Measurements from ENCODE around the gene RPL35. TPM values are rescaled to one million over a fixed set of nuclear protein-coding genes. Genes with fewer than 3 reads are reported as not detected.
A peak's percentile ranks its signal among the peaks of the same experiment; 100 is the strongest.

Gene RPL35
- total and polyA plus RNA-seq, 10 of the 15 experiments (the other 5 are each of a cell fraction or from before 2014, with no cell fraction given) = 2,572 to 6,300 (median 3,864) TPM

DNA sequence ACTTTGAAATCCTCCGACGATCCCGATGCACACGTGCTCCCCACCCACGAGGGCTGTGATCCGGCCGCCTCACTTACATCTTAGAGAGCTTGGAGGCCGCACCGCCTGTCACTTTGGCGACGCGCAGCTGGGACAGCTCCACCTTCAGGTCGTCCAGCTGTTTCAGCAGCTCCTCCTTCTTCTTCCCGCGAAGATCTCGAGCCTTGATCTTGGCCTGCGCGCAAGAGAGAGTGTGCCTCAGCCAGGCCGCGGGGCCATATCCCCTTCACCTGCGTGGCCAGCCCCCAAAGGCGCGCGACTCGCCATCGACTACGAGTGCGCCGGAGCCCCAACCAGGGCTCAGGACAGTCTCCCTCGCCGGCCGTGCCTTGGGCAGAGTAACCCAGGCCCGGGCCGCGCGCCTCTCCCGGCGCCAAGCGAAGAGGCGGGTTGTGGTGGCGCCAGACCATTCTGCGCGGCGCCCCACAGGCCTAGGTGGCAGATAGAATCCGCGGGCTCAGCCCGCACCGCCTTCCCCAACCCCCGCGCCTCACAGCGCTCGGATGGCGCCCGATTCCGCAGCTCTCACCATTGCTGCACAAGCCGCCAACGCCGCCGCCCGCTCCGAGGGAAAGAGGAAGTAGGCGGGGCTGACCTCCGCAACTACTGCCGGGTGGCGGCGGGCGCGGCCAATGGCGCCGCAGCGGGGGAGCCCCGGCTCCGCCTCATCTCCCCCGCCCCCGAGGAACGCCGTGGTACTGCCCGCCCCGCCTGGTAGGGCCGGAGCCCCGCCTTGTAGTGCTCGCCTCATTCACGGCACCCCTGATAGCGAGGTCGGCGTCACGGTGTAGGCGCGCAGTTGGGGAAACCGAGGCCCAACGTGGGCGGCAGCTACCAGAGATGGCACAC lies at the start of gene RPL35, which contains the start of gene ARPC5L (continued):
- peak; percentile 98 for TF ChIP-seq POLR2AphosphoS5 (IDR thresholded peaks at IDR 0.05; ENCODE audit: low read length)
- TF ChIP-seq, protein P1, sequence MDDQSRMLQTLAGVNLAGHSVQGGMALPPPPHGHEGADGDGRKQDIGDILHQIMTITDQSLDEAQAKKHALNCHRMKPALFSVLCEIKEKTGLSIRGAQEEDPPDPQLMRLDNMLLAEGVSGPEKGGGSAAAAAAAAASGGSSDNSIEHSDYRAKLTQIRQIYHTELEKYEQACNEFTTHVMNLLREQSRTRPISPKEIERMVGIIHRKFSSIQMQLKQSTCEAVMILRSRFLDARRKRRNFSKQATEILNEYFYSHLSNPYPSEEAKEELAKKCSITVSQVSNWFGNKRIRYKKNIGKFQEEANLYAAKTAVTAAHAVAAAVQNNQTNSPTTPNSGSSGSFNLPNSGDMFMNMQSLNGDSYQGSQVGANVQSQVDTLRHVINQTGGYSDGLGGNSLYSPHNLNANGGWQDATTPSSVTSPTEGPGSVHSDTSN (IDR thresholded peaks at IDR 0.05; ENCODE audit: insufficient replicate concordance, low read depth, low read length) = peak; percentile 21
- TF ChIP-seq HCFC1 (IDR thresholded peaks at IDR 0.05; ENCODE audit: low read length) = peak; percentile 71
- no peak for TF ChIP-seq SREBF2 (IDR thresholded peaks at IDR 0.05; ENCODE audit: low read length)
- no peak for TF ChIP-seq EP300 (IDR thresholded peaks at IDR 0.05; ENCODE audit: borderline replicate concordance in 1 of 2, control insufficient read depth in 1 of 2, low read depth in 2 of 2, low read length in 2 of 2)
- TF ChIP-seq, protein P2, sequence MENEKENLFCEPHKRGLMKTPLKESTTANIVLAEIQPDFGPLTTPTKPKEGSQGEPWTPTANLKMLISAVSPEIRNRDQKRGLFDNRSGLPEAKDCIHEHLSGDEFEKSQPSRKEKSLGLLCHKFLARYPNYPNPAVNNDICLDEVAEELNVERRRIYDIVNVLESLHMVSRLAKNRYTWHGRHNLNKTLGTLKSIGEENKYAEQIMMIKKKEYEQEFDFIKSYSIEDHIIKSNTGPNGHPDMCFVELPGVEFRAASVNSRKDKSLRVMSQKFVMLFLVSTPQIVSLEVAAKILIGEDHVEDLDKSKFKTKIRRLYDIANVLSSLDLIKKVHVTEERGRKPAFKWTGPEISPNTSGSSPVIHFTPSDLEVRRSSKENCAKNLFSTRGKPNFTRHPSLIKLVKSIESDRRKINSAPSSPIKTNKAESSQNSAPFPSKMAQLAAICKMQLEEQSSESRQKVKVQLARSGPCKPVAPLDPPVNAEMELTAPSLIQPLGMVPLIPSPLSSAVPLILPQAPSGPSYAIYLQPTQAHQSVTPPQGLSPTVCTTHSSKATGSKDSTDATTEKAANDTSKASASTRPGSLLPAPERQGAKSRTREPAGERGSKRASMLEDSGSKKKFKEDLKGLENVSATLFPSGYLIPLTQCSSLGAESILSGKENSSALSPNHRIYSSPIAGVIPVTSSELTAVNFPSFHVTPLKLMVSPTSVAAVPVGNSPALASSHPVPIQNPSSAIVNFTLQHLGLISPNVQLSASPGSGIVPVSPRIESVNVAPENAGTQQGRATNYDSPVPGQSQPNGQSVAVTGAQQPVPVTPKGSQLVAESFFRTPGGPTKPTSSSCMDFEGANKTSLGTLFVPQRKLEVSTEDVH (IDR thresholded peaks at IDR 0.05; ENCODE audit: low read depth, partially characterized antibody) = no peak
- no peak for TF ChIP-seq HDAC6 (IDR thresholded peaks at IDR 0.05; ENCODE audit: unreplicated experiment)
- peak; percentile 78; the same call in 1 of the 2 replicates for TF ChIP-seq TCF12 (IDR thresholded peaks at IDR 0.05; ENCODE audit: low read depth, low read length)
- no peak for TF ChIP-seq RAD21 (IDR thresholded peaks at IDR 0.05; ENCODE audit: insufficient read depth, low read depth, low read length)
- TF ChIP-seq PAX8 (IDR thresholded peaks at IDR 0.05) = no peak
- peak; percentile 86; the same call in 1 of the 2 replicates for TF ChIP-seq STAT1 (conservative IDR thresholded peaks at IDR 0.05)
- peak; percentile 97 for TF ChIP-seq CHD1 (IDR thresholded peaks at IDR 0.05; ENCODE audit: low read depth, low read length)
- TF ChIP-seq CBX3 (IDR thresholded peaks at IDR 0.05; ENCODE audit: borderline replicate concordance, low read depth) = no peak
- TF ChIP-seq YY1 (IDR thresholded peaks at IDR 0.05; ENCODE audit: low read depth, low read length) = peak; percentile 89
- no peak for TF ChIP-seq BCL11A (IDR thresholded peaks at IDR 0.05; ENCODE audit: low read depth, low read length)
- TF ChIP-seq, protein P3, sequence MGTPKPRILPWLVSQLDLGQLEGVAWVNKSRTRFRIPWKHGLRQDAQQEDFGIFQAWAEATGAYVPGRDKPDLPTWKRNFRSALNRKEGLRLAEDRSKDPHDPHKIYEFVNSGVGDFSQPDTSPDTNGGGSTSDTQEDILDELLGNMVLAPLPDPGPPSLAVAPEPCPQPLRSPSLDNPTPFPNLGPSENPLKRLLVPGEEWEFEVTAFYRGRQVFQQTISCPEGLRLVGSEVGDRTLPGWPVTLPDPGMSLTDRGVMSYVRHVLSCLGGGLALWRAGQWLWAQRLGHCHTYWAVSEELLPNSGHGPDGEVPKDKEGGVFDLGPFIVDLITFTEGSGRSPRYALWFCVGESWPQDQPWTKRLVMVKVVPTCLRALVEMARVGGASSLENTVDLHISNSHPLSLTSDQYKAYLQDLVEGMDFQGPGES (IDR thresholded peaks at IDR 0.05) = no peak
- peak; percentile 85 for TF ChIP-seq NR2C2 (IDR thresholded peaks at IDR 0.05; ENCODE audit: borderline replicate concordance, control insufficient read depth, insufficient read length, low read depth)
- TF ChIP-seq HDAC2 (IDR thresholded peaks at IDR 0.05) = no peak
- no peak for TF ChIP-seq ZBED1 (IDR thresholded peaks at IDR 0.05; ENCODE audit: borderline replicate concordance)
- no peak for TF ChIP-seq RAD51 (IDR thresholded peaks at IDR 0.05)
- peak; percentile 95 for TF ChIP-seq RB1 (IDR thresholded peaks at IDR 0.05; ENCODE audit: borderline replicate concordance)
- TF ChIP-seq KLF5 (IDR thresholded peaks at IDR 0.05; ENCODE audit: partially characterized antibody) = peak; percentile 98
- no peak for TF ChIP-seq HDGF (IDR thresholded peaks at IDR 0.05)
- TF ChIP-seq PAX5 (IDR thresholded peaks at IDR 0.05; ENCODE audit: borderline replicate concordance, low read depth, low read length) = peak; percentile 69; the same call in 1 of the 2 replicates
- peak; percentile 36; the same call in 1 of the 2 replicates for TF ChIP-seq SMARCA5 (IDR thresholded peaks at IDR 0.05)
- peak; percentile 68; the same call in 1 of the 2 replicates for TF ChIP-seq ZSCAN29 (IDR thresholded peaks at IDR 0.05)
- peak; percentile 88 for TF ChIP-seq POU2F2 (IDR thresholded peaks at IDR 0.05; ENCODE audit: borderline replicate concordance, low read depth, low read length)
- TF ChIP-seq BHLHE40 (IDR thresholded peaks at IDR 0.05; ENCODE audit: borderline replicate concordance in 1 of 2, low read depth in 2 of 2, low read length in 1 of 2) = peak; percentile 96 to 97

Data from GM12878 (cell line).